Activated CD4-positive, alpha-beta T cell treated with anti-CD3 and anti-CD28 coated beads for 4 hours (primary cell): Measurements from ENCODE around the gene NDST1.
"Not testable (repeated sequence)": the region's sequence is repeated elsewhere in the genome, so short reads cannot be mapped to it uniquely, and the experiment has no call there.

Experiments used
- DNase-seq, 2 donors: peaks; one replicate each; pipeline ENCODE4 v3.0.0-alpha.2; 2020

NDST1 gene

DNA sequence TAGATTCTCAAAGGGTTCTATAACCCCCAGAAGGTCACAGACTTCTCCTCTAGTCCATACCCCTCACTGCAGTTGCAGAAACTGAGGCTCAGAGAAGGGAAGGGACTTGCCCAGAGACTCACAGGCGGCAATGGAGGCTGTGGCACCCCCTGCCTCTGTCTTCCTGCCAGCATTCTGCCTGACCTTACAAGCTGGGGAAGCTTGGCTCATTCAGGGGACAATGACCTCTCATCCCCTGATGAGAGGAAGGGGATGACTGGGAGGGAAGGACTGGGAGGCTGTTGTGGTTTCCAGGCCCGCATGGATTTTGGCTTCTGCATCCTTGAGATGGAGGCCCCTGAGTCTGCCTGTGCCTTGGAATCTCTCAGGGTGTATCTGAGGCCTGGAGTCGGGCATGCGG lies 897 bp downstream of the NDST1 start:
- DNase-seq, result no peak

DNA sequence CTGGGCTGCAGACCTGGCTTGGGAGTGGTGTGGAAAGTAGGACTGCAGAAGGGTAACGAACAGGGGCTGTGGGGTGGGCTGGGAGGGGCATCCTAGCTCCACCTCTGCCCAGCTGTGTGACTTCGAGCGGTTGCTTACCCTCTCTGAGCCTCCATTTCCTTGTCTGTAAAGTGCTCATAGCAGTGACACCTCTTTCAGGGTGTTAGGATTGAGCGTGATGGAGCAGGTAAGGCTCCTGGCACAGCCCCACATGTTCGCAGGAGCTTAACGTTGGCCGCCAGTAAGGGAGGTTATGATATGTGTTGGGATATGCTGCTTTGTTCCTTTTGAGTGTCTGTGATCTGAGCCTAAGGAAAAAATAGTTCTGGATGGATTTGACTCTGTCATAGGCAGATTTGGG lies 2.1 kb downstream of the NDST1 start:
- no peak for DNase-seq

DNA sequence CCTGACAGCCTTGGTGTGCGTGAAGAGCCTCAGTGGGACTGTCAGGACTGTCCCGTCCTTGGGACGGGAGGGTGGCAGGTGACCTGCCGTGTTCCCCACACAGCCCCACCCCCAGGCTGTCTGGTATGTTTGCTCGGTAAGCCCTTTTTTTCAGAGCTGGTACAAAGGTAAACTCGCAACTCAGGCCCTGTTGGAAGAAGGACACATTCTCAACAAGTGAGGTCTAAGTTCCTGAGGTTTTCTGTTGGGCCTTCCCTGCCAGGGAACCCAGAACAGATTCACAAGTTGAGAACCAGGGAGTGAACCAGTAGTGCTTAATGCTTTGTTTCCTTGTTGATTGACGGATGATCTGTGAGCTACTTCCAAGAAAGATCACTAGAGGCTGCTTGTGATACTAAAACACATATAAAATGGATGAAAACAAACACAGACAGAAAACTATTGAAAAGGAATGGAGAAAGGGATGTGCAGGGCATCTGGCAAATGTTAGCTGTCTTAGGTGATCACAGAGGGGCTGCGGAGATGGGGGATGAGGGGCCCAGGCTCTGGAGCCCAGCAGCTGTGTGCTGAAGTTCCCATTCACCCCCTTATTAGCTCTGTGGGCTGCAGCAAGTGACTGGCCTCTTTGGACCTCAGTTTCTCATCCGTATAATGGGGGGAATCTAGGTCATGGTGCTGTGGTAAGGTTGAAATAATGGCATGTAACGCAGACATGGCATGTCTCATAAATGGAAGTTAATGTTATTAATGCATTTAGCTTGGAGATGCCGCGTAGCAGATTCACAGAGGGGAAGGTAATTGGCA lies 2.7 kb downstream of the NDST1 start:
- DNase-seq, result no peak

DNA sequence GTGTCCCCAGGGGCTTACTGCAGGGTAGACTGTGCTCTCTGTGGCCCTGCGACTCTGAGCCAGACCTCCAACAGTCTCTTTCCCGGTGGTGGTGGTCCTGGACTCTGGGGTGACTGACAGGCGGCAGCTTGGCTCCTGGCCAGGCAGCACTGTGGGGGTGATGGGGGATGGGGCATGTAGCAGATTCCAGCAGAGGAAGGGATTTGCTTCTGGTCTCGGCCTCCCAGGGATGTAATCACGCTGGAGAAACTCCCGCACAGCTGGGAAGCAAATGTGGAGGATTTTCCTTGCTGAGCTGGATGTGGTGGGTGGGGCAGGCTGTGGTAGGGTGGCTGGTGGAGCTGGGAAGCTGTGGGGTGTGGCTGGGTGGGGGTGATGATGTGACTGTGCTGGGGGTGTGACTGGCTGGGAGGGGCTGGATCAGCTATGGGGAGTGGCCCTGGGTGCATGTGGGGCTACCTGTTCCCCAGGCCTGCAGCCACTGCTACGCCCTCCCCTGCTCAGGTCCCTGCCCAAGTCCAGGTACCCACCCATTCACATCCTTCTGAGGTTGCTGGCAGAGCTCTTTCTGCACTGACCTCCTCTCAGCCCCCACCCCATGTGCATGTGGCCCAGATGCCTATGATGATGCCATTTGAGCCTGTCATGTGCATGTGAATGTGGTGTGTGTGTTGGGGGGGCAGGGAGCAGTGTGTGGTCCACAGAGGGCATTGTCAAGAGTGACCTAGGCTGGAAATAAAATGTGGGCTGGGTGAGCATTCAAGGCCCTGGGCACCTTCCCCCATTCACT lies 3.8 kb downstream of the NDST1 start:
- DNase-seq, result no peak

DNA sequence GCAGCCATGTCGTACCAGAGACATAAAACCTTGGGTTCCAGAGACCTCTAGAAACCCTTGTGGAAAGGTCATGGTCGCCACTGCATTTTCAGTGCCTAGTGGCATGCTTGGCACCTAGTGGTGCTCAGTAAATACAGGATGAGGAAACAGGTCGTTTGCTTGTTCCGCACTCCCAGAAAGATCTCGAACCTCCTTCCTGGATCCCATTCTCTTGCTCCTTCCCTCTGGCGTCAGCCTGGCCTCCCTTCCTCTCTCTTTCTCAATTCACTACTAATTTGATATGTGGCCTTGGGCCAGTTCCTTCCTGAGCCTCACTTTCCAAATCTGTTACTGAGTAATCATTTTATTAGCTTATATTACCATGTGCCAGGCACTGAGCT lies 4.4 kb downstream of the NDST1 start:
- no peak for DNase-seq

DNA sequence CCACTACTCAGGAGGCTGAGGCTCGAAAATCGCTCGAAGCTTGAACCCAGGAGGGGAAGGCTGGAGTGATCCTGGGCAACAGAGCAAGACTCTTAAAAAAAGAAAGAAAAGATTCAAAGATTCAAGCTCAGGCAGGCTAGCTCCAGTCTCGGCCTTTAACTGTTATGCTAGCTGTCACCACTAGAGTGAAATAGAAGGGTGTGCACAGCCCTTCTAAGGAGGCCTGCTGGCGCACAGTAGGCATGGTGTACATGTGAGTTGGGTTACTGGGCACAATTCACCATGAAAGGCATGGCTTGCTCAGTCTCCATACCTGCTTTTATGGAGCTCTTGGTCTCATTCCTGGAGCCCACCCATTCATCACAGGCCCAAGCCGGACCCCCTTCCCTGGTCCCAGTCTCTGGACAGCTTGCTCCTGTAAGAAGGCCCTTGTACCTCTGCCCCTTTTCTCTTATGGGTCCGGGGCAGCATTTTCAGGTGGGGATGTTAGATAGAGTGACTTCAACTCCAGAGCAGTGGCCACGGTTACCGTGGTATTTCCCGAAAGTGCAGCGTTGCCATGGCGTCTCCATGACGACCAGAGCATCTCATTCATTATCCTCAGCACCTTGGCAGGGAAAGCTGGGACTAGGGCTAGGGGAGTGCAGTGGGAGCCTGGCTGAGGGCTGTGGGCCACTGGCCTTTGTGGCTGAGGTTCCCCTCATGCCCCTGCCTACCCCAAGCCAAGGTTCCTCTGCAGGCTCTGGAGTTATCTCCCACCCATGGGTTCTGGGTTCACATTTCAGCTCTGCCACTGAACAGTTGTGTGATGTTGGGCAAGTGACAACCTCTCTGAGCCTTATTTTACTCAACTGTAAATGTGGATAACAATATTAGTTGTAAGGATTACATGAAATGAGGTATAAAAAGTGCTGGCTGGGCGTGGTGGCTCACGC lies 5.7 kb downstream of the NDST1 start:
- no peak for DNase-seq

DNA sequence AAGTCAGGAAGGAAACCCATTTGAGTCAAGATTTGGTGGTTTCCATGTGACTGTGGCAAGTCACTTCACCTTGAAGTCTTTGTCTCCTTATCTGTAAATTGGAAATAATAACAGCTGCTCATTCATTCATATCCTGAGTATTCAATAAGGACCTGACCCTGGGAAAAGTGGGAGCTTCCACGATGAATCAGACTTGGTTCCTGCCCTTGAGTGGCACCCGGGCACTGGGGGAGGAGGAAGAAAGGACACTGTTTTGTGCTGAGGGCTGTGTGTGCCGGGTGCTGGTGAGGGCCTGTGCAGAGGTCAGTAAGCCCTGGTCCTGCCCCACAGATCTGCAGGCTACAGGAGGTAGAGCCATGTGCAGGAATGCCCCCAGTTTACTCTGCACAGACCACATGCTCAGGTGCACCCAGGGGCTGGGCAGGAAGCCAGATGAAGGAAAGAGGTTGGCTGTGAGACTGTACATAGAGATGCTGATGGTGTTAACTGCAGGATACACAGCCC lies 6.8 kb downstream of the NDST1 start:
- no peak for DNase-seq

DNA sequence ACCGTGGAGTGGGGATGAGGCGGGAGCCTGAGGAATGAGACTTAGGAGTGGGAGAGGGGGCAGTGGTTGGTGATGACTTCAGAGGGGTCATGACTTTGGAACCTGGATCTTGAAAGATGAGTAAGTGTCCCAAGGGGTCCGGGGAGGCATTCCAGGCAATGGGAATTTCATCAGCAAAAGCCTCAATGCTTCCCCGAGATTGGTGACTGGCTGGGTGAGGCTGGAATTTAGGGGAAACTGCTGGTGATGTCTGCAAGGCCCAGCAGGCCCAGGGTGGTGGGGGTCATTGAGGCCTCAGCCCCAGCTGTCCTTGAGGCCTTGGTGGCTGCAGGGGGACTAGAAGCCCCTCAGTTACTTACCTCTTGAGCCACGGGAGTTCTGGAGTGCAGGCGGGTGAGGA lies 7.5 kb downstream of the NDST1 start:
- no peak for DNase-seq

DNA sequence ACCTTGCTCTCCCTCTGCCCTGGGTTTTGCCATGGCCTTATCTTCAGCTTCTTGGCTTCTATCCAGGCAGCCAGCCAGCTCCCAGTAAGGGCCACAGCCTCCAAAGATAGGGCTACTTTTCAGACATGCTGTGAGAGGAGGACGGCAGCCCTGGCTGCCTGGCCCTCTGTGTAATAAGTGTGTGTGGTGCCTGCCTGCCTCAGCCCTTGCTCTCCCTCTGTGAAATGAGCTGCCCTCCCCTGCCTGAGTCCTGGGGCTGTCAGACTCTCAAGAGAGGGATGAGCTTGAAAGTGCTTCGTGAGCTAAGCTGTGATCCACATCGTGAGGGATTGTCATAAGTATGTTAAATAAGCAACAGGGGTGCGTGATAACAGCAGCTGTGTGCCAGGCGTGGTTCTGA lies 8.1 kb downstream of the NDST1 start:
- no peak for DNase-seq

DNA sequence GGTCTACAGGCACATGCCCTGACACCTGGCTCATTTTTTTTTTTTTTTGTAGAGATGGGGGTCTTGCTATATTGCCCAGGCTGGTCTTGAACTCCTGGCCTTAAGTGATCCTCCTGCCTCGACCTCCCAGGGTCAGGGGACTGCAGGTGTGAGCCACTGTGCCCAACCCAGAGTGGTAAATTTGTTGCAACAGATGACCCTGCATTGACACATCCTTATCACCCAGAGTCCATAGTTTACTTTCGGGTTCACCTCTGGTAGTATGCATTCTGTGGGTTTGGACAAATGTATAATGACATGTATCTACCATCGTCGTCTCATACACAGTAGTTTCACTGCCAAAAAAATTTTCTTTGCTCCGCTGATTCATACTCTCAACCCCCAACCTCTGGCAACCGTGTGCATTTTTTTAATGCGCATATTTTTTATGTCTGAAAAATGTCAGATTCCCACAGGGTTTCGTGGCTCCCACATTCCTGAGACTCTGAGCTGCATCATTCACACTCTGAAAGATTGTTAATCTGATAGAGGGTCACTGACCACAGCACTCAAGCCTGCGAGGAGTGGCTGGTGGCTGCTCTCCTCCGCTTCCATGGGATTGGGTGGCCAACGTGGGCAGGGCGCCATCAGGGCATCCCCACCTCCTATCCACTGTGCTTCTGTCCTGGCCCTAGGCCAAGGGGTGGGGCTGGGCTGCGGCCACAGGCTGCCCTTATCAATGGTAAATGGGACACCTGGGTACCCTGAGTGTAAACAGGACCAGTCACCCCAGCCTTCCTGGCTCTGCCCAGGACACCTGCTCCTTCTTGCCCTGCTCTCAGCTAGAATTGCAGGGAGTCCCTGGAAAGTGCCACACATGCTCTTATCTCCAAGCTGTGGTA lies 9.6 kb downstream of the NDST1 start:
- DNase-seq, result no peak

DNA sequence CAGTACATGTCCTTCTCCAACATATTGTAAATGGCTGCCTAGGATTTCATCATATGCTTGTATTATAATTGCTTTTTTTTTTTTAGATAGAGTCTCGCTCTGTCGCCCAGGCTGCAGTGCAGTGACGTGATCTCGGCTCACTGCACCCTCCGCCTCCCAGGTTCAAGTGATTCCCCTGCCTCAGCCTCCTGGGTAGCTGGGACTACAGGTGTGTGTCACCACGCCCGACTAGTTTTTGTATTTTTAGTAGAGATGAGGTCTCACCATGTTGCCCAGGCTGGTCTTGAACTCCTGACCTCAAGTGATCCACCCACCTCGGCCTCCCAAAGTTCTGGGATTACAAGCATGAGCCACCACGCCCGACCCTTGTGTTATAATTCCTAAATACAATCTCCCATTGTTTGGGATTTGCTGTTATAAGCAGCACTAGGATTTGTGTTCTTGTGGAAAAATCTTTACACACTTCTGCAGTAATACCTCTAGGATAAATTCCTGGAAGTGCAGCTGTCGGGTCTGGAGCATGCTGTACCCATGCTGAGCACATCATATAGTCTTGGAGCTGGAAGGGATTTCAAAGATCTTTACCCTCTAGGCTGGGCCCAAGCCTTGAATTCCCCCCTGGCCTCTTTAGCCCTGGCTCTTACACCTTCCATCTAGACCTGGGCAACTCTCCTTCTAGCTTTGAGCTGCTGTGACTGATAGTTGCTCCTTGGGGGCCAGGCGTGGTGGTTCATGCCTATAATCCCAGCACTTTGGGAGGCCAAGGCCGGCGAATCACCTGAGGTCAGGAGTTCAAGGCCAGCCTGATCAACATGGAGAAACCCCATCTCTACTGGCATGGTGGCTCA lies 11.0 kb downstream of the NDST1 start:
- not testable (repeated sequence) for DNase-seq

DNA sequence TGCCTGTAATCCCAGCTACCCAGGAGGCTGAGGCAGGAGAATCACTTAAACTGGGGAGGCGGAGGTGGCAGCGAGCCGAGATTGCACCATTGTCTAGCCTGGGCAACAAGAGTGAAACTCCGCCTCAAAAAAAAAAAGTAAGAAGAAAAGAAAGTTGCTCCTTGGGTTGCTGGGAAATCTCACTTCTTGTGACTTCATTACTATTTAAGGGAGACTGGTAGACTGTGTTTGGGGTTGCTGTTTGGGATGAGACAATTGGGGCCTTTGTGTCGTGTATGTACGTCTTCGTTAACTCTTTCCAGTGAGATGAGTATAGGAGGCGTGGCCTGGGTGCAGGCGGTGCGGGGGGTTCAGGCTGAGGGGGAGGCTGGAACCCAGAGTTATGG lies 11.6 kb downstream of the NDST1 start:
- no peak for DNase-seq

DNA sequence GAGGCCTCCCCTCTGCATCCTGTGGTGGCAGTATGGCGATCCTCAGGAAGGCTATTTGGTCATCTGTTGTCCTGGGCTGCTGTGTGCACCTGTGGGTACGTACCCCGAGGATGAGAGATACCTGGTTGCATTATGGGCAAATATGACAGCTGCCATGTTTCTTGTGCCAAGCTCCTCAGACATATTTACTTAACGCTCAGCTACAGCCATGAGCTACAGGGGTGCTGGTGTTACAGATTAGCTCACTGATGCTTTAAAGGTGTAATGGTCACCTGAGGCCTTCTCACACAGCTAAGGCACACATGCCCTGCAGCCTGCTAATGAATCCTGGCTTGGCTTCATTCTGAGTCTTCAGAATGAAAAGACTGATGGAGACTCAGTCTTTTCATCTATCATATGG lies 12.0 kb downstream of the NDST1 start:
- no peak for DNase-seq

DNA sequence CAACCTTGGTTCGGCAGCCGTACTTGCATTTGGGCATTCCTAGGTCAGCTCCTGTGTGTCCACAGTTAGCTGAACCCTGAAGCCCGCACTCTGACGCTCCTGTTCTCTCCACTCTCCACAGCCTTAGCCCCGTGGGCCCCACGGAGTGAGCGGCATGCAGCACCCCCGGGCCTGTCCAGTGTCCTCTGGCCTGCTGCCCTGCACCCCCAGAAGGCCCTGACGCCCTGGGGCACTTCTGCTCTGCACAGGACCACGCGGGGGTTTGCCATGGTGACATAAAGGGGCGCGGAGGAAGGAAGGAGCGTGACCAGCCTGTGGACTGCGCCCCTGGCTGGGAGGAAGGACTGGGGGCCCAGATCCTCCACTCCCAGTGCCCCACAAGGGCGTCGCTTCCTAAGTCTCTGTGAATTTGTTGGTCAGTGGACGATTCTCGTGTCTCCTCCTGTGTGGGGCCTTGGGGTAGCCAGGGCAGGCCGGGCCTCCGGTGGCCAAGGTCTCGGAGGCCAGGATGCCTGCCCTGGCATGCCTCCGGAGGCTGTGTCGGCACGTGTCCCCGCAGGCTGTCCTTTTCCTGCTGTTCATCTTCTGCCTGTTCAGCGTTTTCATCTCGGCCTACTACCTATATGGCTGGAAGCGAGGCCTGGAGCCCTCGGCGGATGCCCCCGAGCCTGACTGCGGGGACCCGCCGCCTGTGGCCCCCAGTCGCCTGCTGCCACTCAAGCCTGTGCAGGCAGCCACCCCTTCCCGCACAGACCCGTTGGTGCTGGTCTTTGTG lies 13.0 kb downstream of the NDST1 start:
- no peak for DNase-seq

DNA sequence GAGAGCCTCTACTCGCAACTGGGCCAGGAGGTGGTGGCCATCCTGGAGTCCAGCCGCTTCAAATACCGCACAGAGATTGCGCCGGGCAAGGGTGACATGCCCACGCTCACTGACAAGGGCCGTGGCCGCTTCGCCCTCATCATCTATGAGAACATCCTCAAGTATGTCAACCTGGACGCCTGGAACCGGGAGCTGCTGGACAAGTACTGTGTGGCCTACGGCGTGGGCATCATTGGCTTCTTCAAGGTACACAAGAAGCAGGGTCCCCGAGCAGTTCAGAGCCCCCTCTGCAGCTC lies 13.5 kb downstream of the NDST1 start:
- no peak for DNase-seq

DNA sequence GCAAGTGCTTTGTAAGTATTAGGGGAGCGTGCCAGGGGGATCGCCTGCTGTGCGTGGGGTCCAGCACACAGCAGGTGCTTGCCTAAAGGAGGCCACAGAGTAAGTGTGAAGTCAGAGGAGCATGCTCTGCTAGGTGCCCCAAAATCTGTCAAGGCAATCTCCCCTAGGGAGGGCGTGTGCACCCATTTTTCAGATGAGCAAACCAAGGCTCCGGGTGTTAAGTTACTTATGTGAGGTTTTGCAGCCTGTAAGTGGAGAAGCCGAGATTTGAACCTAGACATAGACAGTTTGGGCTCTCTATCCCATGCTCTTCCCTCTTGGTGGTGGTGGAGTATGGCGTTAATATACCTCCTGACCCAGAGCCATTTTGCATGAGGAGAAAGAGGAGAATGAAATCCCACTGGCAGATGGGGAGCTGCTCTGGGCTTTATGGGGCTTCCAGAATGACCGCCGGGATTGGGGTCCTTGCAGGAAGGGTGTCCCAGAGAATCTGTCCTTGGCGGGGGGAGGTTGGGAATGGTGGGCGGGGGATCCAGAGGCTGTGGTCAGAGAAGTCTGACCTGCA lies 14.1 kb downstream of the NDST1 start:
- no peak for DNase-seq

DNA sequence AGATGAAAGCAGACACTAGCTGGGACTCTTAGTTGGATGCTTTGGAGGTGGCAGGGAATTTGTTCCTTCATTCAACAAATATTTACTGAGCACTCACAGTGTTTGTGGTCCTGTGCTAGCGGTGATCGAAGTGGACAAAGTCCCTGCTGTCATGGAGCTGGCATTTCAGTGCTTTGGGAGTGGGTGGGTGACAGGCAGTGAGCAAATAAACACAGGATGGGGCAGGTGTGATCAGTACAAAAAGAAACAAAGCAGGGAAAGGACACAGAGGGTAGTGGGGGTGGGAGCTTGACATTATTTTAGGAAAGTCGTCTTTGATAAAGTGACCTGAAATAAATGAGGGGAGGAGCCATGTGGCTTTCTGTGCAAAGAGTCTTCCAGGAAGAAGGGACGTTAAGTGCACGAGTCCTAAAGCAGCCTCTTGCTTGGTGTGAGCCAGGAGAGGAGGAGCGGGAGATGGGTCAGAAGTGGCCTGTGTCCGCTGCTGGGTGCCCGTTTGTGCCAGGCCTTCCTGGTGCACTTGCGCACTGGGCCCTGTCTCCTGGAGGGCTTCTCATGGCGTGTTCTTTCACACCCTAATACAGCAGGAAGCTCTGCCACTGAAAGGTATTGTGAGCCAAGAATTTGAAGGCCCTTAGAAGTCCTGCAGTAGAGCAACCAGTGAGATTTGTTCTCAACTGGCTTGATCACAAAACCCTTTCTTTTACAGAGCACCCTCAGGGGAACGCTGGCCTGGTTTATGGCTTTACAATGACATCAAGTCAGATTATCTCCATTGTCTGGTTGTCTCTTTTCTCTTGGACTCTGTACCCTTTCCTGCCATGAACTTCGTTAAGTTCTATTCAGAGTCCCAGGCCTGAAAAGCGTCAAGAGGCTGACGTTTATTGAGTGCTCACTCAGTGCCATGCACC lies 14.8 kb downstream of the NDST1 start:
- no peak for DNase-seq

DNA sequence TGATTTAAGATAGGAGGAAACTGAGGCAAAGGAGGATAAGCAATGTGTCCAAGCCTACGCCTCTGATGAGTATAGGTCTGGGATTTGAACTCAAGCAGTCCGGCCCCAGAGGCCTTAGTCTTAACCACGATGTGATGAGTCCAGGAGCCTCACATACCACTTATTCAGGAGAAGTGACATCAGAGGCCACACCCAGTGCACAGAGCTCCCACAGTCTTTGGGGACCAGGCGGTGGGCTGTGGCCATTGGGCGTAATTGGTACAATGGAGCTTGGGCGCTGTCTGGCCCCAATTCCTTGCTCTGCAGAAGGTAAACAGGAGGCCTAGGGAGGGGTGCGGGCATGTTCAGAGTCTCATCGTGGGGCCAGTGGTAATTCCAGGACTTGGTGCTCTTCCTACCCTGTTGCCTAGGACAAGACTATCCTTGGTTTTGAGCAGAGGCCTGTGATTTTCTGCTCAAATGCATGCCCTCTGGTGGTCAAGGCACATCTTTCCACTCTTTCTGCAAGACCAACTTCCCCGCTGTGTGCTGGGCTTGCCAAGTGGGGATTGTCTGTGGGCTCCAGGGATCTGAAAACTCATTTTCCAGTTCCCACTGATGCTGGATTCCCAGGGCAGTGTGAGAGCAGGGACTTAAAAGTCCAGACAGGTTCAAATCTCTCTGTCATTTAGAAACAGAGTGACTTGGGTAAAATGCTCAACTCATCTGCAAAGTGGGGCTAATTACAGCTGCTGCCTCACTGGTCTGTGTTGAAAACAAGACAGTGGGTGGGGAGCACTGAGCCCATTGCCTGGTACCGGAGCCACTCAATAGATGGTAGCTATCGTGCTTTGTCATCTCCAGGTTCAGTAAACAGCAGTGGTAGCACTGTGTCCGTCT lies 15.8 kb downstream of the NDST1 start:
- peak in 1 of 2 donors; percentile 15 for DNase-seq
